Stimulated activated CD8-positive, alpha-beta memory T cell treated with anti-CD3 and anti-CD28 coated beads, Interleukin-7, amount 100 ng/mL, for 48 hours (primary cell): ENCODE data around the gene TYROBP.
A peak's percentile ranks its signal among the peaks of the same experiment; 100 is the strongest.

ENCODE experiments used
- DNase-seq, 2 donors: peaks; one replicate each; pipeline ENCODE4 v3.0.0-alpha.2; 2020; ENCODE audit warnings: low read depth in 1 of 2; ENCODE audit errors: extremely low read depth in 1 of 2

TYROBP gene

DNA sequence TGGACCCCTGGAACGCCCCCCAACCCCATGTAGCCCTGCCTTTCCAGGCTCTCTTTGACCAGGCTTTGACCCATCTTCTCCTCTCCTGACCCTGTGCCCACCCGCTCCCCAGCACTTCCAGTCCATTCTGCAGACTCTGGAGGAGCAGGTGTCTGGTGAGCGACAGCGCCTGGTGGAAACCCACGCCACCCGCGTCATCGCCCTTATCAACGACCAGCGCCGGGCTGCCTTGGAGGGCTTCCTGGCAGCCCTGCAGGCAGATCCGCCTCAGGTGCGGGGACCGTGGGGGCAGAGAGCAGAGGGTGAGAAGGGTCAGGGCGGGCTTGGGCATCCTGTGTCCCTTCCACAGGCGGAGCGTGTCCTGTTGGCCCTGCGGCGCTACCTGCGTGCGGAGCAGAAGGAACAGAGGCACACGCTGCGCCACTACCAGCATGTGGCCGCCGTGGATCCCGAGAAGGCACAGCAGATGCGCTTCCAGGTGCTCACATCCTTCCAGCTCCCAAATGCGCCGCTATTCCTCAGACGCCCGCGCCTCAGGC, 33.6 kb downstream of the TYROBP start:
- no peak for DNase-seq

DNA sequence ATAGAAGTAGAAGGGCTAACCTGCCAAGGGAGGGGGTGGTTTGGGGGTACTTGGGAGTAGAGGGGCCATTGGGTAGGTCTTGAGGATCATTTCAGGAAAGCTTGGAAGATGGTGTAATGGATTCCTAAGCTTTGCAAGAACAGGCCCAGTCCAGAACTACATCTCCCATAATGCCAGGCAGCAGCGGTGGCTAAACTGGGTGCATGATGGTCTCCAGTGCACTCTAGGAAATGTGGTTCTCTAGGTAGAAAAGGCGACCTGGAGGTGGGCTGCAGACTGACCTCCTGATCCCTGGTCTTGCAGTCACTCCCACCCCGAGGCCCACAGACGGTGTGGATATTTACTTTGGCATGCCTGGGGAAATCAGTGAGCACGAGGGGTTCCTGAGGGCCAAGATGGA, 35.9 kb downstream of the TYROBP start:
- DNase-seq = no peak

DNA sequence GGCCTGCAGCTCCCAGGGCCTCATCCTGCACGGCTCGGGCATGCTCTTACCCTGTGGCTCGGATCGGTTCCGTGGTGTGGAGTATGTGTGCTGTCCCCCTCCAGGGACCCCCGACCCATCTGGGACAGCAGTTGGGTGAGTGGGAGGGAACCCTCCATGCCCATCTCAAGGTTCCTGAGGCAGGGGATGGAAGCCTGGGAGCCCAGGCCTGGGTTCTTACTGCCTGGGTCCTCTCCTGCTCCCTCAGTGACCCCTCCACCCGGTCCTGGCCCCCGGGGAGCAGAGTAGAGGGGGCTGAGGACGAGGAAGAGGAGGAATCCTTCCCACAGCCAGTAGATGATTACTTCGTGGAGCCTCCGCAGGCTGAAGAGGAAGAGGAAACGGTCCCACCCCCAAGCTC, 36.5 kb downstream of the TYROBP start:
- DNase-seq = no peak

DNA sequence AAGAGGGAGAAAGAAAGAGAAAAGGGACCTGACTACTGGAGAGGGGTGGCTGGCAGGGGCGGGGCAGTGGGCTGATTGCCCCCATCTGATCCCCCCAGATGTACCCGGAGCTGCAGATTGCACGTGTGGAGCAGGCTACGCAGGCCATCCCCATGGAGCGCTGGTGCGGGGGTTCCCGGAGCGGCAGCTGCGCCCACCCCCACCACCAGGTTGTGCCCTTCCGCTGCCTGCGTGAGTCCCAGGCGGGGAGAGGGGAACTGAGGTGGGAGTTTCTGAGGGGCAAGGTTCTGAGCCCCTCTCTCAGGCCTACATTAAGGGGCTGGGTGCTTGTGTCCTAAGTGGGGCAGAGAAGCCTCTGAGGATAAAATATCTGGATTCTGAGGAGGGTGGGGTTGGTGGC, 37.3 kb downstream of the TYROBP start:
- DNase-seq = no peak

DNA sequence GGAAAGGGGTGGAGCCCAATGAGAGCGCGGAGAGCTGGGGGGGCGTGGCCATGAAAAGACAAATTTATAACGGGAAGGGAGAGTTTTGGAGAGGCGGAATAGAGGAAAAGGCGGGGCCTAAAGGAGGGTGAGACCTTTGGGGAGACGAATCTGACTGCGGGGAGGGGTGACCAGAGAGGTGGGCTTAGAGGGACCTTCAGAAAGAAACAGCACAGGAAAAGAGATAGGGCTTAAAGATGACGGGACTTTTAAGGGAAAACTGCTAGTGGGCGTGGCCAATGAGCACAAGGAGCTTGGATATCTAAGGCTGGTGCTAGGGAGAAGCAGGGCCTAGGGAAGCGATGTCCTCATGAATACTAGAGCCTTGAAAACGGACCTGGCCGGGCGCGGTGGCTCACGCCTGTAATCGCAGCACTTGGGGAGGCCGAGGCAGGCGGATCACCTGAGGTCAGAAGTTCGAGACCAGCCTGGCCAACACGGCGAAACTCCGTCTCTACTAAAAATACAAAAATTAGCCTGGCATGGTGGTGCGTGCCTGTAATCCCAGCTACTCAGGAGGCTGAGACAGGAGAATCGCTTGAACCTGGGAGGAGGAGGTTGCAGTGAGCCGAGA, 37.9 kb downstream of the TYROBP start:
- peak in 1 of 2 donors; percentile 61 for DNase-seq

DNA sequence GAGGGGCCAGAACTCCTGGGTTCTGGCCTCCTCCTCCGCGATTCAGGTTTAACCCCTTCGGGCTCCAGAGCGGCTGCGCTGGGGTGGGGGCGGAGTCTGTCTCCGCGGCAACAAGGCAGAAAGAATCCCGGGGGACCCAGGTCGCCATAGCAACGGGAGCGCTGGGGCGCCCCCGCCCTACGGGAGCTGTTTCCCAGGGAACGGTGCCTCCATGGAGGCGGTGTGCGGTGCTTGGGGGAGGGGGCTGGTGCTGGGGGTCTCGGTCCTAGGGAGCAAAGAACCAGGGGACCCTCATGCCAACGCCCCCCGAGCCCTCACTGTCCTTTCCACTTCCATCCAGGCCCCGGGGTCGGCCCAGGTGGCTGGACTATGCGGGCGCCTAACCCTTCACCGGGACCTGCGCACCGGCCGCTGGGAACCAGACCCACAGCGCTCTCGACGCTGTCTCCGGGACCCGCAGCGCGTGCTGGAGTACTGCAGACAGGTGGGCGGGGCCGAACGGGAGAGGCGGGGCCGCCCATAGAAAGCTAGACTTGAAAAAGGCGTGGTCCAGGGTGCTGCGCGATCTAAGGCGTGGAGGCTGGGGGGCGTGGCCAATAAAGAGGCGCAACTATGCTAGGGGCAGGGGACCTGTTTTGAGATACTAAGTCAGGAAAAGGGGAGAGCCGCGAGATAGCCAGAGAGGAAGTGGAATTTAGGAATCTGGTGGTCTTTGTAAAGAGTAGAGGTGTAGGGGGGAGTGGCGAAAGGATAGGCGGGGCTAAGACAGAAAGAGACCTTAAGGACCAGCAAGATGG, 38.6 kb downstream of the TYROBP start:
- peak; percentile 72 to 84 for DNase-seq

DNA sequence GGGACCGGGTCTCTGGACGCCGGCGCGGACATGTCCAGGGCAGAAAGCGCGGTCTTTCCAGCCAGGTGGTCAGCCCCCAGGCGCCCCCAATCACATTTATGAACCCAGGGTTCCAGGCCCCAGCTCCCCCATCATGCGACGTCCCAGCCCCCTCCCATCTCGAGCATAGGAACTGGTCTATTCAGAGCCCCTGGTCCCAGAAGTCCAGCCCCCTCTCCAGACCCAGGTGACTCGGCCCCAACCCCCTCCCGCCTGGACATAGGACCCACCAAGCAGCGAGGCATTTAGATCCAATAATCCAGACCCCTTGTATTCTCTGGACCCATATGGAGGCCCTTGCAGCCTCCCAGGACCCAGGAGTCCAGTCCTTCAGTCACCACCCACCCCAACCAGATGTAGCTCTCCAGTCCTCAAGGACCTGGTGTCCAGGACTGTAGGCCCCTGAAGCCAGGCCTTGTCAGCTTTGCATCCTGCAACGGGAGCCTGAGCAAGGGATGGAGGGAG, 39.2 kb downstream of the TYROBP start:
- no peak for DNase-seq

DNA sequence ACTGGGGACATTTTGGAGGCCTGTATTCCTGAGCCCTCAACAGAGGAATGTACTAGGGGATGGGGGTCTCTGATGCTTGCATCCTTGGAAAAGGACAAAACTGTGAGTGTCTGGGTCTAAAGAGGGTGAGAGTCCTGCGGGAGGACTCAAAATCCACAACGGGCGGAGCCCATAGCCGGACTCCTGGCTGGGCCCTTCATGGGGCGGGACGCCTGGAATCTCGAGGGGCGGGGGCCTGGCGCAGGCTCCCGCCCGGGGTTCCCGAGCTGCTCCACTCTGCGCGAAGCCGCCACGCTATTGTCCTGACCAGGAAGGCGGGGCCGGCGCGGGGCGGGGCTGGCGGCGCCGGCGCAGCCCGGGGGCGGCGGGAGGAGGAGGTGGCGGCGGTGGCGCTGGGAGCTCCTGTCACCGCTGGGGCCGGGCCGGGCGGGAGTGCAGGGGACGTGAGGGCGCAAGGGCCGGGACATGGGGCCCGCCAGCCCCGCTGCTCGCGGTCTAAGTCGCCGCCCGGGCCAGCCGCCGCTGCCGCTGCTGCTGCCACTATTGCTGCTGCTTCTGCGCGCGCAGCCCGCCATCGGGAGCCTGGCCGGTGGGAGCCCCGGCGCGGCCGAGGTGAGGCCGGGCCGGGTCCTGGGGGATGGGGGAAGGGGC, 39.8 kb downstream of the TYROBP start, which contains the start of gene APLP1:
Gene APLP1 (plus strand): TSS at position 403 of the 651 bp plus-strand sequence. CDS start 63 bp downstream, at position 466.
- DNase-seq = peak; percentile 25 to 39

DNA sequence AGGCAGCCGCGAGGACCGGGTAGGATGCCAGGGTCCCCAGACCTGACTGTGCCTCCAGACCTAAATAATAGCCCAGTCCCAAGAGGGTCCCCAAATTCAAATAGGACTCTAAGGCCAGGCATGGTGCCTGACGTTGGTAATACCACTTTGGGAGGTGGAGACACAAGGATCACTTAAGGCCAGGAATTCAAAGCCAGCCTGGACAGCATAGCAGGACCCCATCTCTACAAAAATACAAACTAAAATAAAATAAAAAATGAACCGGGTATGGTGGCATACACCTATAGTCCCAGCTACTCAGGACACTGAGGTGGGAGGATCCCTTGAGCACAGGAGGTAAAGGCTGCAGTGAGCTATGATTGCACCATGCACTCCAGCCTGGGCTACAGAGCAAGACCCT, 45.1 kb downstream of the TYROBP start:
- DNase-seq = no peak

DNA sequence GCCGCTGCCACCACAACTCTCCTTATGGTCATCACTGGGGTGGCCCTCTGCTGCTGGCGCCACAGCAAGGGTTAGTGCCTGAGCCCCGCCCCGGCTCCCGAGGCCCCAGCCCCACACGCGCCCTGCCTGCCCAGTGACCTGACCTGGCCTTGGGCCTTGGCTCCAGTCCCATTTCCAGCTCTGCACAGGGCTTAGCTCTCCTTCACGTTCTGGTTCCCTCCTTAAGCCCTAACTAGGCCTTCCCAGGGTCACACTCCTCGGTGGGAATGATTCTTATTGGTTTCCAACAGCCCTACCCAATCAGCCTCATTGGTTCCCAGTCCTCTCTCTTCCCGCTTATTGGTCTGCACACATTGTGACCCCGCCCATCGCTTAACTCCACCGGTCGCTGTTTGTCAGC, 45.6 kb downstream of the TYROBP start:
- DNase-seq = no peak

DNA sequence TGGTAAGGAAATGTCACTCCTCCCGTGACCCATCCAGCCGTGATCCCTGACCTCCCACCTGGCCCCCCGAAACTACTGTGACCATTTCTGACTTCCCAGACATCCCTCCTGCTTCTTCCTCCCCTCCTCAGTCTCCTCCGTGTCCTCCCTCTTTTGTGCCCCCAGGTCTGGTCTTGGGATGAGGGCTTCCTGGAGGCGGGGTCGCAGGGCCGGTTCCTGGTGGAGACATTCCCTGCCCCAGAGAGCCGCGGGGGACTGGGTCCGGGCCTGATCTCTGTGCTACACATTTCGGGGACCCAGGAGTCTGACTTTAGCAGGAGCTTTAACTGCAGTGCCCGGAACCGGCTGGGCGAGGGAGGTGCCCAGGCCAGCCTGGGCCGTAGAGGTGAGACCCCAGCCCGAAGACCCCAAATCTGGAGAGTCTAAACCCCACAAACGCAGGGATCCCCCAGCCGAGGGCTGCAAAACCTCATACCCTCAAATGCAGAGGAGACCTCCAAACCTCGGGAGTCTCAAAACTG, 46.4 kb downstream of the TYROBP start:
- DNase-seq = no peak

DNA sequence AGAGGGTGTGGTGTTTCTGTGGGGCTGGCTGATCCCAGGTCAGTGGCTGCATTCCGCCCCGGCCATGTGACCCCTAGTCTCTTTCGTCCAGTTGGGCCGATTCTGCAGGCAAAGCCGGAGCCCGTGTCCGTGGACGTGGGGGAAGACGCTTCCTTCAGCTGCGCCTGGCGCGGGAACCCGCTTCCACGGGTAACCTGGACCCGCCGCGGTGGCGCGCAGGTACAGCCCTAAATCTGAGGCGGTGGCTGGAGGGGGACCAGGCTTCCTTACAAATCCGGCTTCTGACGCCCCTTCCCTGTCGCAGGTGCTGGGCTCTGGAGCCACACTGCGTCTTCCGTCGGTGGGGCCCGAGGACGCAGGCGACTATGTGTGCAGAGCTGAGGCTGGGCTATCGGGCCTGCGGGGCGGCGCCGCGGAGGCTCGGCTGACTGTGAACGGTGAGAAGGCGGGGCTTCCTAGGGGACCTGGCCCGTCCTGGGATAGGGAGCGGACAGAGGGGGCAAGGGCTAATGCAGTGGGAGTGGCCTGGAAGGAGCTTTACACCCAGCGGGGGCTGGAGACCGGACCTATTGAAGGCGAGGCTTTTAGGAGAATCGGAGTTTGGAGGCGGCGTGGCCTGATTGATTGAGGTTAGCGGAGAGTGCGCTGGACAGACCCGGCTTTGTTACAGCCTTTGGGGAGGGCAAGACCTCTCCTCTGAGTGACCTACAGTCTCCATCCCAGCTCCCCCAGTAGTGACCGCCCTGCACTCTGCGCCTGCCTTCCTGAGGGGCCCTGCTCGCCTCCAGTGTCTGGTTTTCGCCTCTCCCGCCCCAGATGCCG, 47.1 kb downstream of the TYROBP start:
- DNase-seq = no peak

DNA sequence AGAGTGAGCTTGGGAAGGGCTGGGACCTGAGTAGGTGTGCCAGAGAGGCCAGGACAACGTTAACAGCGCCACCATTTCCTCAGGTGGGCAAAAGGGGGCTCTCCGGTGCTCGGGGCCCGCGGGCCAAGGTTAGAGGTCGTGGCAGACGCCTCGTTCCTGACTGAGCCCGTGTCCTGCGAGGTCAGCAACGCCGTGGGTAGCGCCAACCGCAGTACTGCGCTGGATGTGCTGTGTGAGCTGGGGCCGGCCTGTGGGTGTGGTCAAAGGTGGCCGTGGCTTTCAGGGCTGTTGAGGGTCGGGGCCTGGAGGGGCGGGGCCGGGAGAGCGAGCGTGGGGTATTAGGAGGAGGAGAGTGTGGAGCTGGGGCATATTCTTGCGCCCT, 47.7 kb downstream of the TYROBP start:
- no peak for DNase-seq

DNA sequence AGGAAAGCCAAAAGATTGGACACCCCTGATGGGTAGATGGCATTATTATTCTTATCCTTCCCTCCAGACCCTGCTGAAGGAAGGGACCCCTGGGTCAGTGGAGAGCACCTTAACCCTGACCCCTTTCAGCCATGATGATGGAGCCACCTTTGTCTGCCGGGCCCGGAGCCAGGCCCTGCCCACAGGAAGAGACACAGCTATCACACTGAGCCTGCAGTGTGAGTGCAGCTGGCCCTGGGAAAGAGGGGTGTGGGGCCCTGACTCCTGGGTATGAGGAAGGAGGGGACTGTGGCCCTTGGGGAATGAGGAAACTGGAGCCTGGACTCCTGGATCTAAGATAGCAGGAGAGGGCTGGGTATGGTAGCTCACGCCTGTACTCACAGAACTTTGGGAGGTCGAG, 48.7 kb downstream of the TYROBP start:
- no peak for DNase-seq

DNA sequence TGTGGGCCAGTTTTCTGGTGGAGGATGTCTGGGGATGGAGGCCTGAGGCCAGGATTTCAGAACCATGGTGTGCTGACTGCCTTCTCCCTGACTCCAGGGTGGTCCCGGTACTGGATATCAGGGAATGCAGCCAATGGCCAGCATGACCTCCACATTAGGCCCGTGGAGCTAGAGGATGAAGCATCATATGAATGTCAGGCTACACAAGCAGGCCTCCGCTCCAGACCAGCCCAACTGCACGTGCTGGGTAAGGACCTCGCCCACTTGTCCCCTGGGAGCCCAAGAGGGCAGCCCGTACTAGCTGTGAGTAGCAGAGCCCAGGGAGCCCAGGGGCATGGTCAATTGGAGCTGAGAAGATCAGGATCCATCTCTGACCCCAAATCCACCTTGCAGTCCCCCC, 49.8 kb downstream of the TYROBP start:
- DNase-seq = no peak

DNA sequence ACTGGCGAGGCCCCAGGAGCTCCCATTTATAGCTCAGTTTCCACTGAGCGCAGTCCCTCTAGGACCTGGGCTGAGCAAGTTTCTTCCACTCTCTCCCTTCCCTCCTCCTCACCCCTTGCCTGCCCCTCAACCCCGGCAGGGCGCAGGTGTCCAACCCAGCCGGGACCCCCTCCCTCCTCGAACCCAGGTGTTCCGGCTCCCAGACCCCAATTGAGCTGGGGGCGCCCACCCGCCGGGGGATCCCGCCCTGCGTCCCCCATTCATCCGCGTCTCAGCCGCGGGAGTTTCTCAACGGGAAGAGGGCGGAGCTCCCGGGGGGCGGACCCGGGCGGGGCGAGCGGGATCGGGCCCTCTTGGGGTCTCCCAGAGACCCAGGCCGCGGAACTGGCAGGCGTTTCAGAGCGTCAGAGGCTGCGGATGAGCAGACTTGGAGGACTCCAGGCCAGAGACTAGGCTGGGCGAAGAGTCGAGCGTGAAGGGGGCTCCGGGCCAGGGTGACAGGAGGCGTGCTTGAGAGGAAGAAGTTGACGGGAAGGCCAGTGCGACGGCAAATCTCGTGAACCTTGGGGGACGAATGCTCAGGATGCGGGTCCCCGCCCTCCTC, 51.4 kb downstream of the TYROBP start, which contains the start of gene KIRREL2:
Gene KIRREL2 (plus strand): TSS at position 366 of the 604 bp plus-strand sequence. CDS start 209 bp downstream, at position 575.
- DNase-seq = no peak
